Fibroblast of mammary gland (primary cell): Measurements from ENCODE around the gene UNC45B.
"Not testable (repeated sequence)": the region's sequence is repeated elsewhere in the genome, so short reads cannot be mapped to it uniquely, and the experiment has no call there.

Experiments
- DNase-seq: peaks from one replicate; pipeline ENCODE4 v3.0.0-alpha.2; 2010; ENCODE audit warnings: low read depth
- H3K4me3 ChIP-seq: 2 replicates; pipeline ENCODE4 v1.5.1; 2011; ENCODE audit warnings: low read depth, mild to moderate bottlenecking, low read length, moderate library complexity; ENCODE audit not compliant: control insufficient read depth
- CTCF ChIP-seq: conservative IDR thresholded peaks from 2 replicates; pipeline ENCODE4 v1.5.1; 2011; ENCODE audit warnings: low read depth, low read length, inconsistent platforms; ENCODE audit not compliant: control insufficient read depth, insufficient read depth

Gene UNC45B

GRCh38 chr17:35175638-35176415, 28.2 kb downstream of the UNC45B start:
- TF ChIP-seq CTCF = no peak
- no peak for DNase-seq
- H3K4me3 ChIP-seq = no peak overlapping the region

GRCh38 chr17:35176897-35177296, 29.3 kb downstream of the UNC45B start:
- no peak for DNase-seq
- H3K4me3 ChIP-seq = no peak overlapping the region
- no peak for TF ChIP-seq CTCF

- not testable (repeated sequence) for DNase-seq, H3K4me3 ChIP-seq
These were observed 31.8 kb downstream of the UNC45B start for GRCh38 chr17:35179379-35179778.

GRCh38 chr17:35183332-35183731, 35.7 kb downstream of the UNC45B start:
- TF ChIP-seq CTCF = no peak
- H3K4me3 ChIP-seq = no peak overlapping the region
- DNase-seq = no peak

- DNase-seq = no peak
- TF ChIP-seq CTCF = no peak
- H3K4me3 ChIP-seq = no peak overlapping the region
These were observed 36.7 kb downstream of the UNC45B start for GRCh38 chr17:35184274-35184673.

GRCh38 chr17:35185849-35186248, 38.2 kb downstream of the UNC45B start:
- DNase-seq = no peak
- H3K4me3 ChIP-seq = no peak overlapping the region
- no peak for TF ChIP-seq CTCF

GRCh38 chr17:35187481-35187880, 39.9 kb downstream of the UNC45B start:
- DNase-seq = no peak
- TF ChIP-seq CTCF = no peak

More at GRCh38 chr17:35187481-35187880, 39.9 kb downstream of the UNC45B start:
- no peak overlapping the region for H3K4me3 ChIP-seq
